NCI-H2196 (cell line): Measurements from ENCODE around the gene C9orf78.

Experiments used
- DNase-seq: peaks from one replicate; lab custom pipeline; 2025; ENCODE audit not compliant: unreplicated experiment; lab: John Stamatoyannopoulos, UW

C9orf78 gene

GRCh38 chr9:129835128-129835859, at the start of gene C9orf78, which contains the start of gene USP20:
TSS of gene C9orf78 (minus strand) at chr9:129835275. CDS start at chr9:129835221, 54 bp downstream.
TSS of gene USP20 (plus strand) at chr9:129835458. CDS start at chr9:129852556, 17,098 bp downstream.
- peak; percentile 99 for DNase-seq

- DNase-seq, result peak; percentile 93
Observed at GRCh38 chr9:129884220-129885017, 49.3 kb upstream of the C9orf78 start.

GRCh38 chr9:129881547-129882324, 46.7 kb upstream of the C9orf78 start:
- no peak for DNase-seq

- DNase-seq, result no peak
Observed at GRCh38 chr9:129880654-129881546, 45.8 kb upstream of the C9orf78 start.

GRCh38 chr9:129879991-129880653, 45.0 kb upstream of the C9orf78 start:
- no peak for DNase-seq

GRCh38 chr9:129879103-129879699, 44.1 kb upstream of the C9orf78 start:
- DNase-seq, result no peak

- DNase-seq, result no peak
Observed at GRCh38 chr9:129878291-129878690, 43.2 kb upstream of the C9orf78 start.

- DNase-seq, result no peak
Observed at GRCh38 chr9:129876815-129877214, 41.7 kb upstream of the C9orf78 start.

- no peak for DNase-seq
Observed at GRCh38 chr9:129875687-129876395, 40.8 kb upstream of the C9orf78 start.

- no peak for DNase-seq
Observed at GRCh38 chr9:129875181-129875611, 40.1 kb upstream of the C9orf78 start.

GRCh38 chr9:129874261-129875101, 39.4 kb upstream of the C9orf78 start:
- DNase-seq, result no peak

GRCh38 chr9:129873563-129874190, 38.6 kb upstream of the C9orf78 start:
- no peak for DNase-seq

GRCh38 chr9:129871046-129871445, 36.0 kb upstream of the C9orf78 start:
- DNase-seq, result no peak

- DNase-seq, result no peak
Observed at GRCh38 chr9:129869585-129870501, 34.8 kb upstream of the C9orf78 start.

- DNase-seq, result no peak
Observed at GRCh38 chr9:129868872-129869486, 33.9 kb upstream of the C9orf78 start.
